HepG2 (cell line): ENCODE measurements around the gene IBTK. TPM values are rescaled to one million over a fixed set of nuclear protein-coding genes. Genes with fewer than 3 reads are reported as not detected.

ENCODE experiments used
- DMAP1 ChIP-seq: IDR thresholded peaks from 2 replicates; pipeline ENCODE4 v1.6.1; 2016
- FOXP4 ChIP-seq: sonication (generic); formaldehyde crosslinking; IDR thresholded peaks from 2 replicates; pipeline ENCODE4 v1.4.0; 2020; ENCODE audit warnings: missing genetic modification reagents
- HNF4G ChIP-seq, 2 experiments: sonication (generic) in 1 of 2; formaldehyde crosslinking in 1 of 2; IDR thresholded peaks; 2 replicates each; pipeline versions ENCODE4 v1.4.0 to v1.6.1; 2011 to 2020; ENCODE audit warnings: borderline replicate concordance in 2 of 2, low read depth in 2 of 2, mild to moderate bottlenecking in 2 of 2, low read length in 1 of 2, missing genetic modification reagents in 1 of 2, moderate library complexity in 1 of 2
- KLF15 ChIP-seq: sonication (generic); formaldehyde crosslinking; IDR thresholded peaks from 2 replicates; pipeline ENCODE4 v1.8.1; 2023; ENCODE audit warnings: borderline replicate concordance, mild to moderate bottlenecking, inconsistent platforms, missing genetic modification reagents, mixed read lengths
- MIER3 ChIP-seq: IDR thresholded peaks from 2 replicates; pipeline ENCODE4 v1.6.1; 2016; ENCODE audit warnings: missing compliant biosample characterization, borderline replicate concordance
- NFE2L1 ChIP-seq: sonication (generic); formaldehyde crosslinking; IDR thresholded peaks from 2 replicates; pipeline ENCODE4 v1.4.0; 2020; ENCODE audit warnings: missing genetic modification reagents, mild to moderate bottlenecking, borderline replicate concordance
- NFIC ChIP-seq: IDR thresholded peaks from 2 replicates; pipeline ENCODE4 v1.6.1; 2012; ENCODE audit warnings: mild to moderate bottlenecking, low read length, inconsistent platforms
- NFKBIZ ChIP-seq: IDR thresholded peaks from 2 replicates; pipeline ENCODE4 v1.6.1; 2018; ENCODE audit warnings: missing genetic modification reagents, missing compliant biosample characterization
- NFYB ChIP-seq: sonication (generic); formaldehyde crosslinking; IDR thresholded peaks from 2 replicates; pipeline ENCODE4 v1.4.0; 2020; ENCODE audit warnings: missing genetic modification reagents
- SIN3B ChIP-seq: fragments of 150-350 bp; IDR thresholded peaks from 2 replicates; pipeline ENCODE4 v1.6.1; 2014; ENCODE audit warnings: low read length
- SMAD1 ChIP-seq: sonication (generic); formaldehyde crosslinking; IDR thresholded peaks from 2 replicates; pipeline ENCODE4 v1.4.0; 2020; ENCODE audit warnings: missing genetic modification reagents, low read depth, mild to moderate bottlenecking, borderline replicate concordance
- TAF15 ChIP-seq: fragments of 200-400 bp; formaldehyde crosslinking; IDR thresholded peaks from one replicate; pipeline ENCODE4 v1.6.1; 2018; ENCODE audit warnings: mild to moderate bottlenecking, low read depth, low read length; ENCODE audit not compliant: poor library complexity, severe bottlenecking
- TGIF2 ChIP-seq: IDR thresholded peaks from 2 replicates; pipeline ENCODE4 v1.6.1; 2016; ENCODE audit warnings: control low read depth, missing compliant biosample characterization
- YEATS4 ChIP-seq: sonication (generic); formaldehyde crosslinking; IDR thresholded peaks from 2 replicates; pipeline ENCODE4 v1.4.0; 2020; ENCODE audit warnings: missing genetic modification reagents, borderline replicate concordance
- ZBTB2 ChIP-seq: sonication (generic); formaldehyde crosslinking; IDR thresholded peaks from 2 replicates; pipeline ENCODE4 v1.8.0; 2022; ENCODE audit warnings: low read depth, missing genetic modification reagents
- ZFP37 ChIP-seq: sonication (generic); formaldehyde crosslinking; IDR thresholded peaks from 2 replicates; pipeline ENCODE4 v1.4.0; 2020; ENCODE audit warnings: missing genetic modification reagents, borderline replicate concordance
- ZNF224 ChIP-seq: sonication (generic); formaldehyde crosslinking; IDR thresholded peaks from 2 replicates; pipeline ENCODE4 v1.5.0; 2020; ENCODE audit warnings: mild to moderate bottlenecking, missing genetic modification reagents
- ZNF235 ChIP-seq: sonication (generic); formaldehyde crosslinking; IDR thresholded peaks from 2 replicates; pipeline ENCODE4 v1.8.1; 2023; ENCODE audit warnings: mild to moderate bottlenecking, missing genetic modification reagents, borderline replicate concordance
- ZNF414 ChIP-seq: sonication (generic); formaldehyde crosslinking; IDR thresholded peaks from 2 replicates; pipeline ENCODE4 v1.5.0; 2020; ENCODE audit warnings: missing genetic modification reagents
- ZNF572 ChIP-seq: sonication (generic); formaldehyde crosslinking; IDR thresholded peaks from 2 replicates; pipeline ENCODE4 v1.5.1; 2020; ENCODE audit warnings: mild to moderate bottlenecking, missing genetic modification reagents
- ZNF790 ChIP-seq: sonication (generic); formaldehyde crosslinking; IDR thresholded peaks from 2 replicates; pipeline ENCODE4 v1.8.0; 2022; ENCODE audit warnings: missing genetic modification reagents, mild to moderate bottlenecking, borderline replicate concordance
- ZNF841 ChIP-seq: sonication (generic); formaldehyde crosslinking; IDR thresholded peaks from 2 replicates; pipeline ENCODE4 v1.8.1; 2023; ENCODE audit warnings: missing genetic modification reagents, borderline replicate concordance
- ZNF883 ChIP-seq: sonication (generic); formaldehyde crosslinking; IDR thresholded peaks from 2 replicates; pipeline ENCODE4 v1.5.1; 2020; ENCODE audit warnings: mild to moderate bottlenecking, missing genetic modification reagents; ENCODE audit errors: not compliant biosample characterization
- polyA plus RNA-seq, 8 experiments: library from polyadenylated mRNA; depleted of rRNA in 3 of 8; stranded (reverse) in 7 of 8; unstranded in 1 of 8; fragments of >200 nt; fragmentation: Illumina TruSeq in 4 of 8; extraction: Trizol in 4 of 8; gene quantifications; 2 replicates each; pipeline versions ENCODE4 v1.2.1 to v1.2.3, GENCODE V29; 2011 to 2016; ENCODE audit warnings: low read depth in 4 of 8, missing spikeins in 1 of 8, mixed read lengths in 1 of 8; ENCODE audit not compliant: insufficient read depth in 1 of 8
- total RNA-seq, 5 experiments: library from RNA; depleted of rRNA; stranded (reverse); fragments of >200 nt; fragmentation: Illumina TruSeq; extraction: Trizol; gene quantifications; 2 replicates each; pipeline ENCODE4 v1.2.3, GENCODE V29; 2016; ENCODE audit warnings: low read depth in 1 of 5

IBTK gene
- total and polyA plus RNA-seq, 2 of the 13 experiments (the other 11 are each of a cell fraction or from before 2014, with no cell fraction given), result 23.8 to 60.0 TPM

- 0 out of 2 replicates have a peak, but pooled peaks have one; percentile 34 for TF ChIP-seq ZNF414 (CRISPR knock-in tag)
- TF ChIP-seq SIN3B, result no peak
- TF ChIP-seq TAF15, result peak; percentile 61
- TF ChIP-seq TGIF2 (CRISPR knock-in tag), result no peak
- TF ChIP-seq HNF4G (IDR thresholded peaks at IDR 0.05; ENCODE audit: borderline replicate concordance, low read depth, low read length), result no peak
- TF ChIP-seq HNF4G (CRISPR knock-in tag; IDR thresholded peaks at IDR 0.05; ENCODE audit: borderline replicate concordance, low read depth), result 0 out of 2 replicates have a peak, but pooled peaks have one; percentile 14
- no peak for TF ChIP-seq MIER3 (CRISPR knock-in tag)
- peak; percentile 97 for TF ChIP-seq NFYB
- TF ChIP-seq ZNF841 (CRISPR knock-in tag), result no peak
- TF ChIP-seq NFE2L1 (CRISPR knock-in tag), result no peak
- TF ChIP-seq ZNF883 (CRISPR knock-in tag), result peak; percentile 29
- TF ChIP-seq DMAP1, result peak; percentile 77
- TF ChIP-seq NFIC, result peak; percentile 69; the same call in 1 of the 2 replicates
- no peak for TF ChIP-seq KLF15 (CRISPR knock-in tag)
- TF ChIP-seq NFKBIZ, result 0 out of 2 replicates have a peak, but pooled peaks have one; percentile 1
- TF ChIP-seq ZNF235 (CRISPR knock-in tag), result 0 out of 2 replicates have a peak, but pooled peaks have one; percentile 77
- peak; percentile 84; the same call in 1 of the 2 replicates for TF ChIP-seq ZNF224 (CRISPR knock-in tag)
- peak; percentile 43; the same call in 1 of the 2 replicates for TF ChIP-seq YEATS4 (CRISPR knock-in tag)
- no peak; the same call in 1 of the 2 replicates for TF ChIP-seq ZFP37
- peak; percentile 30 for TF ChIP-seq FOXP4 (CRISPR knock-in tag)
- no peak for TF ChIP-seq ZBTB2
- no peak for TF ChIP-seq ZNF572 (CRISPR knock-in tag)
- 0 out of 2 replicates have a peak, but pooled peaks have one; percentile 31 for TF ChIP-seq SMAD1 (CRISPR knock-in tag)
- peak; percentile 76; the same call in 1 of the 2 replicates for TF ChIP-seq ZNF790 (CRISPR knock-in tag)
Observed at GRCh38 chr6:82247505-82248272, at the start of gene IBTK (continued).
